Activated naive CD4-positive, alpha-beta T cell treated with anti-CD3 and anti-CD28 coated beads for 36 hours (primary cell): Measurements from ENCODE around the gene PCP2. TPM values are rescaled to one million over a fixed set of nuclear protein-coding genes. Genes with fewer than 3 reads are reported as not detected.
A peak's percentile ranks its signal among the peaks of the same experiment; 100 is the strongest.
"Not testable (repeated sequence)": the region's sequence is repeated elsewhere in the genome, so short reads cannot be mapped to it uniquely, and the experiment has no call there.

Experiments used
- CTCF ChIA-PET: fragments of 350-600 bp; sonication (Branson Sonifier 250); formaldehyde crosslinking; loops from one replicate; lab custom pipeline; 2021; ENCODE audit warnings: antibody characterized with exemption; lab: Charles Lee
- DNase-seq: peaks from one replicate; pipeline ENCODE4 v3.0.0-alpha.2; 2020
- H3K27ac Mint-ChIP-seq: one replicate; pipeline ENCODE4 v1.8.0; 2021; ENCODE audit warnings: mild to moderate bottlenecking, mixed read lengths
- H3K27me3 Mint-ChIP-seq: one replicate; pipeline ENCODE4 v1.8.0; 2021; ENCODE audit warnings: low read depth, mixed read lengths
- H3K36me3 Mint-ChIP-seq: one replicate; pipeline ENCODE4 v1.8.0; 2021; ENCODE audit warnings: low read depth, mixed read lengths
- H3K4me1 Mint-ChIP-seq: one replicate; pipeline ENCODE4 v1.8.0; 2021; ENCODE audit warnings: low read depth, mixed read lengths
- H3K4me3 Mint-ChIP-seq: one replicate; pipeline ENCODE4 v1.8.0; 2021; ENCODE audit warnings: mild to moderate bottlenecking, moderate library complexity, mixed read lengths
- H3K9me3 Mint-ChIP-seq: one replicate; pipeline ENCODE4 v1.8.0; 2021; ENCODE audit warnings: mixed read lengths
- intact Hi-C: fragments of 100-400 bp; cut with micrococcal nuclease; formaldehyde crosslinking; loops from one replicate; pipeline ENCODE4 v1.15.1; 2023
- total RNA-seq, 2 experiments: library from RNA; stranded (reverse); gene quantifications; one replicate each; pipeline ENCODE4 v1.2.3, GENCODE V29; 2021

The PCP2 gene
- total RNA-seq, 2 experiments from 2014 or later = 0.64 TPM; not detected in 1

GRCh38 chr19:7643629-7644549 lies 10.4 kb upstream of the PCP2 start:
- H3K27ac Mint-ChIP-seq, H3K27me3 Mint-ChIP-seq, intact Hi-C loops, H3K4me3 Mint-ChIP-seq, H3K9me3 Mint-ChIP-seq: not testable (repeated sequence)
- H3K4me1 Mint-ChIP-seq = peaks cover 12% of the 10 kb centered on the region
- peak; percentile 34 for DNase-seq
- CTCF ChIA-PET = interaction anchor here (0.6 to 0.9 kb wide), 2 partner anchors 9 to 37 kb away, joined by 3 to 4 read pairs; partner anchors contain the start of gene TRAPPC5
- peaks cover 10% of the 10 kb centered on the region for H3K36me3 Mint-ChIP-seq

- H3K27ac Mint-ChIP-seq = no peak overlapping the region
- no peak overlapping the region for H3K4me3 Mint-ChIP-seq
- CTCF ChIA-PET = no interaction called here
- peaks cover 17% of the 10 kb centered on the region for H3K4me1 Mint-ChIP-seq
- intact Hi-C loops = no loop called here
- H3K36me3 Mint-ChIP-seq = peaks cover 10% of the 10 kb centered on the region
- H3K27me3 Mint-ChIP-seq = no peaks in the 10 kb centered on the region
- peaks cover 6% of the 10 kb centered on the region for H3K9me3 Mint-ChIP-seq
- no peak for DNase-seq
Measured at GRCh38 chr19:7643031-7643415, 9.5 kb upstream of the PCP2 start.

GRCh38 chr19:7642295-7643030 lies 8.9 kb upstream of the PCP2 start:
- intact Hi-C loops = no loop called here
- no peak for DNase-seq
- H3K27ac Mint-ChIP-seq = no peak overlapping the region
- CTCF ChIA-PET = no interaction called here
- peaks cover 21% of the 10 kb centered on the region for H3K4me1 Mint-ChIP-seq
- no peak overlapping the region for H3K4me3 Mint-ChIP-seq
- H3K36me3 Mint-ChIP-seq = peaks cover 10% of the 10 kb centered on the region
- peaks cover 6% of the 10 kb centered on the region for H3K9me3 Mint-ChIP-seq
- no peaks in the 10 kb centered on the region for H3K27me3 Mint-ChIP-seq

GRCh38 chr19:7641290-7642276 lies 8.1 kb upstream of the PCP2 start:
- H3K4me3 Mint-ChIP-seq = no peak overlapping the region

GRCh38 chr19:7640803-7641202 lies 7.3 kb upstream of the PCP2 start:
- CTCF ChIA-PET = interaction anchor here (1.2 kb wide), 2 partner anchors 12 to 40 kb away, joined by 3 to 6 read pairs; partner anchors contain the start of gene TRAPPC5
- Mint-ChIP-seq H3K36me3 (peaks cover 10% of the 10 kb centered on the region), H3K4me1 (peaks cover 28% of the 10 kb centered on the region), H3K27me3 (no peaks in the 10 kb centered on the region), H3K27ac (no peak overlapping the region), H3K4me3 (no peak overlapping the region), H3K9me3 (peaks cover 6% of the 10 kb centered on the region)
- intact Hi-C loops = no loop called here
- no peak for DNase-seq

More at GRCh38 chr19:7641290-7642276, 8.1 kb upstream of the PCP2 start:
- CTCF ChIA-PET = interaction anchor here (1.2 kb wide), 2 partner anchors 11 to 39 kb away, joined by 3 to 6 read pairs; partner anchors contain the start of gene TRAPPC5
- intact Hi-C loops = no loop called here
- H3K27me3 Mint-ChIP-seq = no peaks in the 10 kb centered on the region
- peaks cover 10% of the 10 kb centered on the region for H3K36me3 Mint-ChIP-seq
- H3K27ac Mint-ChIP-seq = no peak overlapping the region
- H3K9me3 Mint-ChIP-seq = peaks cover 6% of the 10 kb centered on the region
- H3K4me1 Mint-ChIP-seq = peaks cover 23% of the 10 kb centered on the region
- no peak for DNase-seq

- Mint-ChIP-seq H3K27ac (no peak overlapping the region), H3K4me3 (no peak overlapping the region), H3K4me1 (peaks cover 30% of the 10 kb centered on the region), H3K36me3 (peaks cover 10% of the 10 kb centered on the region), H3K9me3 (peaks cover 6% of the 10 kb centered on the region), H3K27me3 (no peaks in the 10 kb centered on the region)
- CTCF ChIA-PET = no interaction called here
- intact Hi-C loops = no loop called here
- DNase-seq = no peak
Measured at GRCh38 chr19:7639863-7640348, 6.4 kb upstream of the PCP2 start.

GRCh38 chr19:7638802-7639465 lies 5.4 kb upstream of the PCP2 start:
- Mint-ChIP-seq H3K4me3 (peak overlapping the region; percentile 2), H3K9me3 (peaks cover 6% of the 10 kb centered on the region), H3K27ac (no peak overlapping the region), H3K4me1 (peaks cover 32% of the 10 kb centered on the region), H3K27me3 (no peaks in the 10 kb centered on the region), H3K36me3 (peaks cover 10% of the 10 kb centered on the region)
- intact Hi-C loops = no loop called here
- CTCF ChIA-PET = interaction anchor here (1.1 kb wide), 1 partner anchor 13 kb away, joined by 3 read pairs; no protein-coding TSS in a partner anchor
- DNase-seq = no peak

GRCh38 chr19:7637374-7638256 lies 4.1 kb upstream of the PCP2 start:
- H3K27me3 Mint-ChIP-seq = no peaks in the 10 kb centered on the region
- peaks cover 32% of the 10 kb centered on the region for H3K4me1 Mint-ChIP-seq
- peak overlapping the region; percentile 65 for H3K27ac Mint-ChIP-seq
- H3K4me3 Mint-ChIP-seq = peak overlapping the region; percentile 80
- intact Hi-C loops = loop anchor here (1.0 kb wide), 1 partner anchor 8 kb away; the partner anchor contains the start of genes PET100 and XAB2
- H3K36me3 Mint-ChIP-seq = peaks cover 12% of the 10 kb centered on the region
- peaks cover 6% of the 10 kb centered on the region for H3K9me3 Mint-ChIP-seq
- DNase-seq = no peak
- CTCF ChIA-PET = interaction anchor here (0.7 to 1.7 kb wide), 6 partner anchors 11 to 162 kb away, joined by 3 to 6 read pairs (median 4); partner anchors contain the start of gene TRAPPC5

GRCh38 chr19:7636691-7637373 lies 3.3 kb upstream of the PCP2 start, which contains the start of gene STXBP2:
TSS of gene STXBP2 (plus strand) at chr19:7637110. CDS start at chr19:7637150, 40 bp downstream.
- Mint-ChIP-seq H3K4me3 (peak within 1 kb of the TSS; percentile 80), H3K9me3 (peaks cover 6% of the 10 kb centered on the region), H3K4me1 (peaks cover 32% of the 10 kb centered on the region), H3K36me3 (peaks cover 12% of the 10 kb centered on the region), H3K27ac (peak within 1 kb of the TSS; percentile 75), H3K27me3 (no peaks in the 10 kb centered on the region)
- intact Hi-C loops = loop anchor here (1.0 kb wide), 1 partner anchor 8 kb away; the partner anchor contains the start of genes PET100 and XAB2
- DNase-seq = peak; percentile 94
- CTCF ChIA-PET = interaction anchor here (1.3 to 1.7 kb wide), 3 partner anchors 12 to 163 kb away, joined by 3 to 6 read pairs (median 6); no protein-coding TSS in a partner anchor
